ENCODE data around the gene KAT5. TPM values are rescaled to one million over a fixed set of nuclear protein-coding genes. Genes with fewer than 3 reads are reported as not detected.

KAT5 gene
- total RNA-seq: 10 to 100 TPM; 66.4 to 77.1 (median 68.3) TPM

DNA sequence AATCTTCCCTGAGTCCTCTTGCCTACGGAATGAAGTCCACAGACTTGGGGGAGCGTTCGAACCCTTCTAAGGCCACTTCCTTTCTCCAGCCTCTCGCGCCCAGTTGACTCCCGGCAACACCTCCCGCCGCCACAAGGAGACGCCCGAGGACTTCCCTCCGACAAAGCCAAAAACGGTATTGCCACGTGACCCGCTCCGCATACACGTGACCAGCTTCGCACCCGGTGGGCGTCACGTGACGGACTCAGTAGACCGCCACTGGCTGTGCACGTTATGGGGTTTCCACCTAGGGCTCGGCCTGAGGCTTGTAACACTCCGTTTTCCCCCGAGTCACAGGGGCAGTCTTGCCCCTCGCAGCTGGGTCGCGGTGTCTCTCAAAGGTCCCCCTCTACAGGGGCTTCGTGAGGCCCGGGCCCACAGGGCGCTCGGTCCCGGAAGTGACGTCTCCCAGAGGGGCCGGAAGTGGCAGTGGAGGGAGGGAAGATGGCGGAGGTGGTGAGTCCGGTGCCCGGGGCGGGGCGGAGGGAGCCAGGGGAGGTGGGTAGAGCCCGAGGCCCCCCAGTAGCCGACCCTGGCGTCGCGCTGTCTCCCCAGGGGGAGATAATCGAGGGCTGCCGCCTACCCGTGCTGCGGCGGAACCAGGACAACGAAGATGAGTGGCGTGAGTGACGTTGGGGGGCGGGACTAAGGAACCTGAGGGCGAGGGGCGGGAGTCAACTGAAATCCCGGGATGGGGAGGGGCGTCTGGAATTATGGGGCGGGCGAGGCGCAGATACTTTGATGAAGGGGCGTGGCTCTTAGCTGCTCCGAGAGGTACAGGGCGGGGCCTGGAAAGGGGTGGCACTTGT lies at the start of gene KAT5:
Gene KAT5 (plus strand): TSS at position 468 of the 848 bp plus-strand sequence. CDS start 16 bp downstream, at position 484.
- intact Hi-C loops (cut with DNase I): loop anchor here (2.0 kb wide), 1 partner anchor 107 kb away; no protein-coding TSS in a partner anchor
- Histone ChIP-seq H3K9me3 (no peaks in the 10 kb centered on the region), H3K4me1 (peaks cover 21 to 45% (median 24%) of the 10 kb centered on the region in 4 donors), H3K27ac (replicated peaks in 1 of 4) (peak within 1 kb of the TSS; percentile 95 to 99 (median 98)), H3K27me3 (no peaks in the 10 kb centered on the region), H3K36me3 (peaks cover 32 to 43% (median 42%) of the 10 kb centered on the region in 4 donors), H3K4me3 (peak within 1 kb of the TSS; percentile 67 to 92 (median 72))
- peak; percentile 89 for TF ChIP-seq POLR2A (IDR thresholded peaks at IDR 0.05; ENCODE audit: low read depth)
- peak; percentile 95 to 96 for TF ChIP-seq POLR2AphosphoS5 (IDR thresholded peaks at IDR 0.05)
- TF ChIP-seq, protein P1, sequence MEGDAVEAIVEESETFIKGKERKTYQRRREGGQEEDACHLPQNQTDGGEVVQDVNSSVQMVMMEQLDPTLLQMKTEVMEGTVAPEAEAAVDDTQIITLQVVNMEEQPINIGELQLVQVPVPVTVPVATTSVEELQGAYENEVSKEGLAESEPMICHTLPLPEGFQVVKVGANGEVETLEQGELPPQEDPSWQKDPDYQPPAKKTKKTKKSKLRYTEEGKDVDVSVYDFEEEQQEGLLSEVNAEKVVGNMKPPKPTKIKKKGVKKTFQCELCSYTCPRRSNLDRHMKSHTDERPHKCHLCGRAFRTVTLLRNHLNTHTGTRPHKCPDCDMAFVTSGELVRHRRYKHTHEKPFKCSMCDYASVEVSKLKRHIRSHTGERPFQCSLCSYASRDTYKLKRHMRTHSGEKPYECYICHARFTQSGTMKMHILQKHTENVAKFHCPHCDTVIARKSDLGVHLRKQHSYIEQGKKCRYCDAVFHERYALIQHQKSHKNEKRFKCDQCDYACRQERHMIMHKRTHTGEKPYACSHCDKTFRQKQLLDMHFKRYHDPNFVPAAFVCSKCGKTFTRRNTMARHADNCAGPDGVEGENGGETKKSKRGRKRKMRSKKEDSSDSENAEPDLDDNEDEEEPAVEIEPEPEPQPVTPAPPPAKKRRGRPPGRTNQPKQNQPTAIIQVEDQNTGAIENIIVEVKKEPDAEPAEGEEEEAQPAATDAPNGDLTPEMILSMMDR (IDR thresholded peaks at IDR 0.05): peak; percentile 97 to 99 (median 99)
- TF ChIP-seq EP300 (IDR thresholded peaks at IDR 0.05): no peak
- WGBS: under 1% methylated on average over 32 of the region's 65 CpGs
- DNase-seq (ENCODE audit: extremely low spot score): peak; percentile 100

DNA sequence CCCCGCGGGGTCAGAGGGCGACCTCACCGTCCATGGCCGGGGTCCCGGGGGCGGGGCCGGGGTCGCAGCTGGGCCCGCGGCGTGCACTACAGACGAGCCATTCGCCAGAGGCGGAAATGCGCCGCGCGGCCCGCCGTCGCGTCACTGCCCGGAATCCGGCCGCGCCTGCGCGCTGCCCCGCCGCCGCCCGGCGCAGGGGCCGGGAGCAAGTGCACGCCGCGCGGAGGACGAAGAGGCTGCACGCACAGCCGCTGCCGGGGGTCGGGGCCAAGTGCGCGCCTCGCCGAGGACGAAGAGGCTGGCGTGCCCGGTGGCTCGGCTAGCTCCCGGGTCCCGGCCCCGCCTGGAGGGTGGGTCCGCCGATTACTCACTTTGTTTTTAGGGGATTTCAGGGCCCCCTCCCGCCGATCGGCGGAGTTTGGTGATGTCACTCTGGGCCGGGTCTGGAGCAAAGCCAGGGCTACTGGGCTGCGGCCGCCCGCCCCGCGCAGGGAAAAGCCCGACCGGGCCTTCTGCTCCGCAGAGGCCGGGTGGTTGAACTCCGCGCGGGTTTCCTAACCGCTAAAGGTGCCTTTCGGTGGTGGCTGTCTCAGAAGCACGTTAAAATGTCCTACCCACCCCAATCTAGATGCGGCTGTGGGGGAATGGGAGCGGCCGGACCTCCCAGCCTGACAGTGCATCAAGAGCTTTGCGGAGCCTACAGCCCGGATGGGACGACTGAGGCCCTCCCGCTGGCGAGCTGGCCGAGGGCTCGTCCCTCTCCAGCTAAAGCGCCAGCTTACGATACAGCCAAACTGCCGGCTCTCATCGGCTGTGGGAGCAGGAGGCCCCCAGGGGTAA lies 49.0 kb upstream of the KAT5 start, which contains the start of gene RELA:
Gene RELA (minus strand): TSS at position 118 of the 840 bp plus-strand sequence. CDS start 84 bp downstream, at position 34.
- Histone ChIP-seq H3K4me1 (peaks cover 37 to 53% (median 43%) of the 10 kb centered on the region in 4 donors), H3K4me3 (peak within 1 kb of the TSS; percentile 85 to 95 (median 89)), H3K27ac (replicated peaks in 1 of 4) (peak within 1 kb of the TSS; percentile 94 to 98 (median 96)), H3K9me3 (no peaks in the 10 kb centered on the region), H3K27me3 (no peaks in the 10 kb centered on the region), H3K36me3 (peaks cover 33 to 39% (median 38%) of the 10 kb centered on the region in 4 donors)
- intact Hi-C loops (cut with DNase I): no loop called here
- peak; percentile 98 for DNase-seq (ENCODE audit: extremely low spot score)
- TF ChIP-seq POLR2A (IDR thresholded peaks at IDR 0.05; ENCODE audit: low read depth) (peak; percentile 67), POLR2AphosphoS5 (IDR thresholded peaks at IDR 0.05) (peak; percentile 84 to 91), EP300 (IDR thresholded peaks at IDR 0.05) (no peak)
- TF ChIP-seq, protein P1 (IDR thresholded peaks at IDR 0.05): peak in 2 of 3 experiments; percentile 16
- 0% methylated on average over 6 of the region's 91 CpGs for WGBS

DNA sequence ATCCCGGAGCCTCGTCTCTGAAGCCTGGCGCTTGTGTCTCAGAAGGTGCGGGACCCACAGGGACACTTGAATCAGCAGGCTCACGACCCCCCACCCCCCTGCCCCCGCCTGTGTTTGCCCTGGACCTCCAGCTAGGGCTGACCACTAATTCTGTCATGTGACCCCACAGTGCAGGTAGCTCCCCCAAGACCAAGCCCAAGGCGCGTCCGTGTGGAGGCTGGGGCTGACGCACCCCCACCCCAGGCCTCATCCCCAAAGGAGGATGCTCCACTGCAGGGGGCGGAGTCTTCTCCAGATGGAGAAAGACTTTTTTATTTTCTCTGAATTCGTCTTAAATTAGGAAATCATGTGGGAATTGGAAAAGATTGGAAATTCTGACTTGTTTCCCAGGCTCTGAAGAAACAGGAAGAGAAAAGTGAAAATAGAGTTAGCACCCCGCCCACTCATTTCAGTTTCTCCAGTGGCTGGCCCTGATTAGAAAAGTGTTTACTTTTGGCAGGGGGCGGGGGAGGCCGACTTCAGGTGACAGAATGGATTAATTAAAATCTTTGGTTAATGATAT lies 48.3 kb upstream of the KAT5 start:
- Histone ChIP-seq H3K27me3 (no peaks in the 10 kb centered on the region), H3K9me3 (no peaks in the 10 kb centered on the region), H3K27ac (replicated peaks in 1 of 4) (peak overlapping the region; percentile 94 to 98 (median 96)), H3K4me3 (peak overlapping the region; percentile 85 to 95 (median 89)), H3K36me3 (peaks cover 26 to 32% (median 31%) of the 10 kb centered on the region in 4 donors), H3K4me1 (peaks cover 37 to 50% (median 43%) of the 10 kb centered on the region in 4 donors)
- WGBS: 2% methylated on average over 6 of the region's 15 CpGs
- peak; percentile 1 to 56 for TF ChIP-seq POLR2AphosphoS5 (IDR thresholded peaks at IDR 0.05)
- TF ChIP-seq POLR2A (IDR thresholded peaks at IDR 0.05; ENCODE audit: low read depth): peak; percentile 20
- no peak for TF ChIP-seq EP300 (IDR thresholded peaks at IDR 0.05)
- no peak for DNase-seq (ENCODE audit: extremely low spot score)
- intact Hi-C loops (cut with DNase I): no loop called here

DNA sequence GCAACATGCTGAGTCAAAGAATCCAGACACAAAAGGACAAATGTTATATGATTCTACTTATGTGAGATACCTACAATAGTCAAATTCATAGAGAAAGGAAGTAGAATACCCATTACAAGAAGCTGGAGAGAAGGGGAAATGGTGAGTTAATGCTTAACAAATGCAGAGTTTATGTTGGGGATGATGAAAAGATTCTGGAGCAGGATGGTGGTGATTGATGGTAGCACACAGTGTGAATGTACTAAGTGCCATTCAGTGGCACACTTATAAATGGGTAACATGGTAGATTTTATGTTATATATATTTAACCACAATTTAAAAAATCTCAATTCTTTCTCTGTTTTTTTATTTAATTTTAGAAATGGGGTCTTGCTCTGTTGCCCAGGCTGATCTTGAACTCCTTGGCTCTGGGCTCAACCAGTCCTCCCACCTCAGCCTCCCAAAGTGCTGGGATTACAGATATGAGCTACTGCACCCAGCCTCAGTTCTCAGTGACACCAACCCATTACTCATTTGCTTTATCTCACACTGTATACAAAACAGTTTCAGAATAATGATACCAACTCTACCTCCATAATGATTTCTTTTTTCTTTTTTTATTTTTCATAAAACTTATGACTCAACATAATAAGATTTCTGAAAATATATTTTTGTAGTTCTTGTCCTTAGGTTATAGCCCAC lies 39.7 kb upstream of the KAT5 start:
- H3K27ac ChIP-seq (replicated peaks in 1 of 4): no peak overlapping the region
- no peaks in the 10 kb centered on the region for H3K4me1 ChIP-seq
- H3K36me3 ChIP-seq: no peaks in the 10 kb centered on the region
- H3K9me3 ChIP-seq: no peaks in the 10 kb centered on the region
- no peak for DNase-seq (ENCODE audit: extremely low spot score)
- intact Hi-C loops (cut with DNase I): no loop called here
- TF ChIP-seq POLR2A (IDR thresholded peaks at IDR 0.05; ENCODE audit: low read depth): no peak
- H3K4me3 ChIP-seq: no peak overlapping the region
- no peaks in the 10 kb centered on the region for H3K27me3 ChIP-seq

DNA sequence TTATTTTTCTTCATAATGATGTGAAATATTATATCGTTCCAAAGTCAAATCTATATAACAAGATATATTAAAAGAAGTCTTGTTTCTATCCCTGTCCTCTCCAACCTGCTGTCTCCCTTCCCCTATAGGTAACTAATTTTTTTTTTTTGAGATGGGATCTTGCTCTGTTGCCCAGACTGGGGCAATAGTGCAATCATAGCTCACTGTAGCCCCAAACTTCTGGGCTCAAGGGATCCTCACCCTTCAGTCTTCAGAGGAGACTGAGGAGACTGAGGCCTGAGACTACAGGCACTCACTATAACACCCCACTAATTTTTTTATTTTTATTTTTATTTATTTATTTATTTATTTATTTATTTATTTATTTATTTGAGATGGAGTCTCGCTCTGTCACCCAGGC lies 39.1 kb upstream of the KAT5 start:
- DNase-seq (ENCODE audit: extremely low spot score): no peak
- intact Hi-C loops (cut with DNase I): no loop called here
- Histone ChIP-seq H3K4me1 (no peaks in the 10 kb centered on the region), H3K9me3 (no peaks in the 10 kb centered on the region), H3K27ac (replicated peaks in 1 of 4) (no peak overlapping the region), H3K36me3 (no peaks in the 10 kb centered on the region), H3K4me3 (no peak overlapping the region), H3K27me3 (no peaks in the 10 kb centered on the region)
- TF ChIP-seq, protein P1 (IDR thresholded peaks at IDR 0.05): no peak
- TF ChIP-seq POLR2AphosphoS5 (IDR thresholded peaks at IDR 0.05) (no peak), POLR2A (IDR thresholded peaks at IDR 0.05; ENCODE audit: low read depth) (no peak), EP300 (IDR thresholded peaks at IDR 0.05) (no peak)
- 94% methylated on average over 2 of the region's 2 CpGs for WGBS
